Superior temporal gyrus (tissue), 1 donor: Measurements from ENCODE around the gene OR2A5.
"Not testable (repeated sequence)": the region's sequence is repeated elsewhere in the genome, so short reads cannot be mapped to it uniquely, and the experiment has no call there.

ENCODE experiments used
- DNase-seq: peaks from one replicate; pipeline ENCODE4 v3.0.0-alpha.2; 2016; ENCODE audit errors: extremely low spot score

Gene OR2A5, protein sequence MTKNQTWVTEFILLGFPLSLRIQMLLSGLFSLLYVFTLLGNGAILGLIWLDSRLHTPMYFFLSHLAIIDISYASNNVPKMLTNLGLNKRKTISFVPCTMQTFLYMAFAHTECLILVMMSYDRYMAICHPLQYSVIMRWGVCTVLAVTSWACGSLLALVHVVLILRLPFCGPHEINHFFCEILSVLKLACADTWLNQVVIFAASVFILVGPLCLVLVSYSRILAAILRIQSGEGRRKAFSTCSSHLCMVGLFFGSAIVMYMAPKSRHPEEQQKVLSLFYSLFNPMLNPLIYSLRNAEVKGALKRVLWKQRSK

DNA sequence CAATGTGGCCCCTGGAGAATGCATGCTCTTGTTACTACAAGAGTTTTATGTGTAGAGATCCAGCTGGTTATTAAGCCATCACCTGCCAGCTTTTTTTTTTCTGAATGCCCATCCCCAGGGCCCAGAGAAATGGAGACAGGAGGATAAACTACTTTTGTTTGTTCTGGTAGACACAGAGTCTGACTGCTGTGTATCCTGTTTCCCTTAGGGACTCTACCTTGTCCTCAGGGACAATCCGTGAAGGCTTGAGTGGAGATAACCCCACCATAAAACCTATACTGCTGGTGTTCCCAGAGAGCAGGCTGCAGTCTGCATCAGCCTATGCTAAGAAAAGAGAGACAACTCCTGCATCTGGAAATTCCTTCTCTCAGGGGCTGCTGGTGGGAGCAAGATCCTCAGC is at the start of gene OR2A5:
Gene OR2A5, plus strand, starts transcription at position 301 of the 400 bp plus-strand sequence. CDS start 1,454 bp downstream, outside the sequence.
- DNase-seq, result no peak

DNA sequence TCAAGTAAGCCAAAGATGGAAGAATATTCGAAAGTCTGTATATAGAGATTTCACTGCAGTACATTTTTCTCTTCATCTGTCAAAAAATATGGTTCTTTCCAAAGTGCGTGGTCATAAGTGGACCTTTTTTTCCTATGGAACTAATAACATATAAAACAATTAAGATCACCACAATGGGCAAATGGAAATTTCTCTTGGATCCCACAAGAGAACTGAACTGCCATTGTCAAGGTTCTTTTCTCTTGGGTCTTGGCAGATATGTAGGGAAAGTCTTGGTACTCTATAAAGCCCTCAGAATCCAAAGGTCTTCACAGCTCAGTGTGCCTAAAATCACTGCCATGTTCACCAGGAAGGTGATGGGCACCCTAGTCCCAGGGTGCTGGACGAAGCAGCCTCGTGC is 48.7 kb upstream of the OR2A5 start, which contains the start of gene OR6B1:
Gene OR6B1, plus strand, starts transcription at position 301 of the 400 bp plus-strand sequence. CDS start 3,677 bp downstream, outside the sequence.
- no peak for DNase-seq

DNA sequence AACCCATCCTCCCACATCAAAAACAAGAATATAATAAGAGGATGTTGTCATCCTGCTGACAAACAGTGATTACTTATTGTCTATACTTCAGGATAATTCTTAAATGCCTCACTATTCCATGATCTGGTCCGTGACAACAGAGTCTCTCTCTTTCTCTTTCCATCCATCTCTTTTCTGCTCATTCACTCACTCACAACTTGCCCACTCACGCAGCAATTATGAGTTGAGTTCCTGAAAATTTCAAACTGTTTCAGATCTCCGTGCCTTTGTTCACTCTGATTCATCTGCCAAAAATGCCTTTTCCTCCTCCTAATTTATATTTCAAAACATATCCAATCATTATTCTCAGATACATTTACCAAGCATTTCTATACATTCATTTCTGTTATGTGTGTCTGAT is 47.2 kb upstream of the OR2A5 start:
- DNase-seq, result no peak

DNA sequence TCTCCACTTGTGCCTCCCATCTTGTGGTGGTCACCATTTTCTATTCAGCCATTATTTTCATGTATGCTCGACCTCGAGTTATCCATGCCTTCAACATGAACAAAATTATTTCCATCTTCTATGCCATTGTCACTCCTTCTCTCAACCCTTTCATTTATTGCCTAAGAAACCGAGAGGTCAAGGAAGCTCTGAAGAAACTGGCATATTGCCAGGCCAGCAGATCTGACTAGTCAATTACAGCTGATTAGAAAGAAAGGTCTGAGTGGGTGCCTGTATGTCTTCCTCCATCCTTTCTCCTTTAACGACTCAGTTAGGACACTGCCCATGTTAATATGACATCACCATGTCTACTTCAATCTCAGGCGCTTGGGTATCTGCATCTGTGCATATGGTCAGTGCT is 44.0 kb upstream of the OR2A5 start:
- DNase-seq, result no peak

DNA sequence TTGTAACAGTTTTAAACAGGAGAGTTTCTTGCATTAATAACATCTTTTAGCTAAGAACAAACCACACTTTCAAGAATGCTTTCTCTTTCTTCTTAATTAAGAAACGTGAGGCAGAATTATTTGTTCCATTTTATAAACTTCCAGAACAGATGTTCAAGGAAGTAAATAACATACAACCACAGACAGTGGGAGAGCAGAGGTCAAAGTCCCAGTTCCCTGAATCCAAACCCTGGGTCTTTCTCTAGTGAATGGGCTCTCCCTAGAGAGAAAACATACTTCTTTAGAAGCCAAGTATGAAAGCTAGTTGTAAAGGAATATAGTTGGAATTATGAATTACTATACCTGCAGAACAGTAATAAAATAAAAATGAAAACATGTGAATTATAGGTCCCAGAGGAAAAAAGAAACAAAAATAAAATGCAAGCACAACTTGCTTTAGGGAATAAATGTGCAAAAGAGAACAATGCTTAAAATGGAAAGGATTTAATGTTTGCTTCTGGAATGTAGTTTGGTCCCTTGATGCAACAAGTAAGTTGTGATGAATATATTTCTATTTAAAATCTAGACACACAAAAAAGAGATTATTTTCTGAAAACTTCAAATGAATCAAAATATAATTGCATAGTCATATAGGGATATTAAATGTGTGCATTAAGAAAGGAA is 42.6 kb upstream of the OR2A5 start:
- no peak for DNase-seq

DNA sequence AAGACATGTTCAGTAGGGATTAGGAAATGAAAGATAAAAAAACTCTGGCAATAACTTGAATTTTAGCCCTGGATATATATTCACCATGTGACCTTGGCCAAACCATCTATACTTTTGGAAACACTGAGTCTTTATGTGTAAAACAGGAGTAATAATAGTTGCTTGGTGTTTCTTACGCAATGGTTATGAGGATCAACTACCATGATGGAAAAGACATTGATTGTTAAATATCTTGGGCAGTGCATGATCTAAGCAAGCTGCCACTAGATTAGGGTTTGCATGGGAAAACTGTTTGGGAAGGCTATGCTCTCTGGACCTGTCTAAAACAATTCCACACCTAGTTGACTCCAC is 42.1 kb upstream of the OR2A5 start:
- no peak for DNase-seq

DNA sequence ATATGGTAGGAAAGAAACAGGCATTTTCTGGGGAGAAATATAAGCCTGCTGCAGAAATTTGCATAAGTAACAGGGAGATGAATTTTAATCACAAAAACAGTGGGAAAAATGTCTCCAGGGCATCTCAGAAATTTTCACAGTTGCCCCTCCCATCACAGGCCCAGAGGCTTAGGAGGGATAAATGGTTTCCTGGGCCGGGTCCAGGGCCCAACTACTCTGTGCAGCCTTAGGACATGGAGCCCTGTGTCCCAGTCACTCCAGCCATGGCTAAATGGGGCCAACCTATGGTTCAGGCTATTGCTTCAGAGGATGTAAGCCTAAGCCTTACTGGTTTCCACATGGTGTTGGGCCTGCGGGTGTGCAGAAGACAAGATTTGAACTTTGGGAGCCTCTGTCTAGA is 39.4 kb upstream of the OR2A5 start:
- no peak for DNase-seq

DNA sequence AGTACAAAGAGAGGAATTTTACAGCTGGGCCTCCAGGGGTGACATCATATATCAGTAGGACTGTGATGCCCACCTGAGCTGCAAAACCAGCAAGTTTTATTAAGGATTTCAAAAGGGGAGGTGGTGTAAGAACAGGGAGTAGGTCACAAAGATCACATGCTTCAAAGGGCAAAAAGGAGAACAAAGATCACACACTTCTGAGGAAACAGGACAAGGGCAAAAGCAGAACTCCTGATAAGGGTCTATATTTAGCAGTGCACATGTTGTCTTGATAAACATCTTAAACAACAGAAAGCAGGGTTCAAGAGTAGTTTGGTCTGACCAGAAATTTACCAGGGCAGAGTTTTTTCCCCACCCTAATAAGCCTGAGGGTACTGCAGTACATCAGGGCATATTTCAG is 38.7 kb upstream of the OR2A5 start:
- not testable (repeated sequence) for DNase-seq

DNA sequence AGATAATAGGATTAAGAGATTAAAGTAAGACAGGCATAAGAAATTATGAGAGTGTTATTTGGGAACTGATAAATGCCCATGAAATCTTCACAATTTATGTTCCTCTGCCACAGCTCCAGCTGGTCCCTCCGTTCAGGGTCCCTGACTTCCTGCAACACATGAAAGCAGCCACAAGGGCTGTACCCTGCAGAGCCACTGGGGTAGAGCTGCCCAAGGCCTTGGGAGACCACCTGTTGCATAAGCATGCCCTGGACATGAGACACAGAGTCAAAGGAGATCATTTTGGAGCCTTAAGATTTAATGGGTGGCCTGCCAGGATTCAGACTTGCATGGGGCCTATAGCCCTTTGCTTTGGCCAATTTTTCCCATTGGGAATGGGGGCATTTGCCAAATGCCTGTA is 37.9 kb upstream of the OR2A5 start:
- not testable (repeated sequence) for DNase-seq

DNA sequence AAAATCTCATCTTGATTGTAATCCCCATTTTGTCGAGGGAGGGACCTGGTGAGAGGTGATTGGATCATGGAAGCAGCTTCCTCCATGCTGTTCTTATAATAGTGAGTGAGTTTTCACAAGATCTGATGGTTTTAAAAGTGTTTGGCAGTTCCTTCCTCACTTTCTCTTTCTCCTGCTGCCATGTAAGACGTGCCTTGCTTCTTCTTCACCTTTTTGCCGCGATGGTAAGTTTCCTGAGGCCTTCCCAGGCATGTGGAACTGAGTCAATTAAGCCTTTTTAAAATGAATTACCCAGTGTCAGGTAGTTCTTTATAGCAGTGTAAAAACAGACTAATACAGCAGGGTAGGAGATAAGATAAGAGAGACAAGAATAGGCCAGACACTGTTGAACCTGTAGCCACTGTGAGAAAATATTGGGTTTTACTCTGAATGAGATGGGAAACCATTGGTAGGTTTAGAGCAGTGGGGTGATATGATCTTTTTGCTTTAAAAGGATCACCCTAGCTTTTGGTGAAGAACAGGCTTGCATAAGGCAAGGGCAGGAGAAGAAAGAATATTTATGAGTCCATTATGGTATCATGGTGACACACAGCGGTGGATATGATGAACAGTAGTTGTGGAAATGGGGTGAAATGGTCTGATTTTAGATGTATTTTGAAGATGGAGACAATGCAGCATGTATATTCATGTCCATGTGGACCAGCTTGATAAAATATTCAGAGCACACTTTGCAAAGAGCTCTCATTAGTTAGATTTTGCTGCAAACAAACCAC is 37.1 kb upstream of the OR2A5 start:
- no peak for DNase-seq

DNA sequence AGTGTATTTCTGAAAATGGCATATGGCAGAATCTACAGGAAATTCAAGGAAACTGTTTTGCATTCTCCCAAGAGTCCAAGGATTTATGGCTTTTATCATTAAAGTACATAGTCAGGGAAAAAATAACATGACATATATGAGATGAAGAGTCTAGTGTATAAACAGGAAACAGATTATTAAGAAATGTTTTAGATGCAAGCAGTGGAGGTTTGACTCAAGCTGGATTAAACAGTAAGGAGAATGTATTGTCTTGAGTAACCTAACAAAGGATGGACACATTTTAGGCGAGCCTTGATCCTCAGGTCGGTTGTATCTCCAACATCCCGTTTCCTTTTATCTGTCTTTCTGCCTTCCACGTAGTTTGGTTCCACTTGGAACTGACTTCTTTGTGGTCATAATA is 30.7 kb upstream of the OR2A5 start:
- no peak for DNase-seq

DNA sequence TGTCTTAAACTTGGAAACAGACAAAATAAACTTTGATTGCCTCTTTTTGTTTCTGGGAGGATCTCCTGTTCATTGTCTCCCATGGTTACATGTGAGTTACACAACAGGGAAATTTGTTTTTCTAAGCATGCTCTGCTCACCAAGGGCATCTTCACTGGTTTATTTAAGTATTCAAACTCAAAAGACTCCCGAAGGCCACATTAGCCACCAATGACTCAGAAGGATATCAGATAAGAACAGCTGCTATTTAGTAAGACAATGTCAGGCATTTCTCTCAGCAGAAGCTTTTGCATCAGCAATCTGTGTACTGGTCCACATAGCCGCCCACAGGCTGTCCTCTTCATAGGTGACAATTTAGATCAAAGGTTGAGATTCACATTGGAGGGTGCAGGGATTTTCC is 29.3 kb upstream of the OR2A5 start:
- DNase-seq, result no peak

DNA sequence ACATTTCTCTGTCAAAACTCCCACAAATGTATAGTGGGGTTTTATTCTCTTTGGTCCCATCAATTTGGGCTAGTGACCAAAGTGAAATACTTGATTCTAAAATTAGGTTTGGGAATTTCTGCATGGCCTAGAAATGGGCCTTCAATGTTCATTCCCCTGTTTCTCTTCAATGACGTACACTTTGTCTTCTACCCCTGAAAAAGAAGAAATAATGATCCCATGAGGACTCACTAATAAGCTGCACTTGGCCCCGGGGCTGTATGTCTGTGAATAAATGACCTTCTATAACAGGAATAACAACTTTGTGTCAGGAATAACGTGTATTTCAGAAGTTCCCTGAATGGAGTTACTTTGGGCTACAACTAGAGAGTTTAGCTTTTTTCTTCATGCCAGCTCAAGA is 28.4 kb upstream of the OR2A5 start:
- no peak for DNase-seq

DNA sequence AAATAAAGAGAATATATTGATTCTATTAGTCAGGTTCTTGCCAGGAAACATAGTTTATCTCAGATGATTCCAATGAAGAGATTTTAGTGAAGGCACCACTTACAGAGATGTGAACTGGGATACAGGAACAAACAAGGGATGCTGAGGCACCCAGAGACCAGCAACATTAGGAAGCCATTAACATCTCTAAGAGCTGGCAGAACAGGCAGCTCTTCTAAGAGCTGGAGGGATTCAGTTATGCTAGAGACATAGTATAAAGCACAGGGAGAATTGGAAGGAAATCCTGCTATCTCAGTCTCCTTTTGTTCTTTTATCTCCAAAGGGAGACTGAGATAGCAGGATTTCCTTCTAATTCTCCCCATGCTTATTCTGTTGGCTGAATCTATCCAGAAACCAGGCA is 26.6 kb upstream of the OR2A5 start:
- DNase-seq, result no peak

DNA sequence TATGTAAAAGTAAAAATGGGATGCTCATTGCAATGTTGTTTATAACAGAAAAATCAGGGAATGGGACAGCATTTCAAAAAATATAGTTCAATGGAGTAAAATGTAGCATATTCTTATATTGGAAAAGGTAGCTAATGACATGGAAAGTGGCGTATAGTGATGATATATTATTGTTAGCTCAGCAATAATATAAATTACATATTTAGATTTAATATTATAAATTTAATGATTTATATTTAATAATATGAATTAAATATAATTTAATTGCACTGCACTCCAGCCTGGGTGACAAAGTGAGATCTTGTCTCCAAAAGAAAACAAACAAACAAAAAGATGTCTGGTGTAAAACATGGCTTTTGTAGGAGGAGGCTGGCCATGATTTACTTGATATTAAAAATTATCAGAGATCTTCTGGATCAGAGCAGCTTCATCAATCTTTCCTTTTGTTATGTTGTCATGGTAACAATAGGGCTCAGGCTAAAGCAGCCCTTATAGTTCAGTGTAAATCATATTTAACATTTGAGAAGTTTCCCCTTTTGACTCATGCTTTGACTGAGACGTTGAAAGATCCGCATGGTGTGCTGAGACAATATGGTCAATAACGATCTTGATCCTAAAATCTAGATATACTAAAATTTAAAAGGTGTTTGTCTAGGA is 25.4 kb upstream of the OR2A5 start:
- DNase-seq, result no peak

DNA sequence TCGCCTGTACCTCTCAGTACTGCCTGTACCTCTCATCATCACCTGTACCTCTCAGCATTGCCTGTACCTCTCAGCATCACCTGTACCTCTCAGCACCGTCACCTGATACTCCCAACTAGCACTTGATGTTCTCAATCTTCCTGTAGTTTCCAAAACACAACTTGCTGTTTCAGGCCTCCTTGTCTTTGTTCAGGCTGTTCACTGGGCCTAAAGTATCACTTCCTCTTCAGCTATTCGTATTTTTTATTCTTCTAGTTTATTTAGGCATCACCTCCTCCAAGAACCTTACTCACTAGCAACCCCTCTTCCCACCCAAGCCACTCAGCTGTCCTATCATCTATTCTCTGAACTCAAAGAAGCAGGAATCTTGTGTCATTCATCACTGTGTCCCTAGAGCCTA is 24.5 kb upstream of the OR2A5 start:
- no peak for DNase-seq

DNA sequence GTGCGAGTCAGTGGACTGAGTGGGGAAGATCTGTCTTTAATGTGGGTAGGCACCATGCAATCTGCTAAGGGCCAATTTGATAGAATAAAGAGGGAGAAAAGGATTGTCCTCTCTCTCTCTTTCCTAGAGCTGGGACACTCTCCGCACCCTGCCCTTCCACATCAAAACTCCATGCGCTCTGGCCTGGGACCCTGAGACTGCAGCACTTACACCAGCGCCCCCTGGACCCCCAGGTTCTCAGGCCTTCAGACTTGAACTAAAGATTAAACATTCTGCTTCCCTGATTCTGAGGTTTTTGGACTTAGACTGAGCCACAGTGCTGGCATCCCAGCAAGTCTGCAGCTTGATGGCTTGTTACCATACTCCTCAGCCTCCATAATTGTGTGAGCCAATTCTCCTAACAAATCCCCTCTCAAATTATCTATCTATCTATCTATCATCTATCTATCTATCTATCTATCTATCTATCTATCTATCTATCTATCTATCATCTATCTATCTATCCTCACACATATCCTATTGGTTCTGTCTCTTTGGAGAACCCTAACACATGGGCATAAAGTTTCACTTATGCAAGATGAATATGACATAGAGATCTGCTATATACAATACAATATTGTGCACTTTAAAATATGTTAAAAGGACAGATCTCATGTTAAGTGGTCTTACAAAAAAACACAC is 22.4 kb upstream of the OR2A5 start:
- DNase-seq, result no peak

DNA sequence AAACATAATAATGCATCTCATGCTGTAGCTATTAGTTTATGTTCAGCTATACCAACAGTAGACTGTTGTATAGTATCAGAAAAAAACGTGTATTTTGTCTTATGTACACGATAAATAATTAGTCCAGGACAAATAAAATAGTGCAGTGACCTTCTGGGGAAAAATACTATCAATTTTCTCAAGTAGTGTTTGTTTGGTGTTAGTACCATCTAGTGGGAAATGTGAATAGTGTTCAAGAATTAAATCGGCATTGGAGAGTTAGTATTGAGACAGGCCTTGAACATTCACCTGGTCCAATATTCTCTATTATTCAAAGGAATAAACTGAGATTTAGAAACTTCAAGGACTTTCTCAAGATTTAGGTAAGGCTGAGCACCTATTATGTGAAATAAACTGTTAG is 21.7 kb upstream of the OR2A5 start:
- DNase-seq, result peak; percentile 77

DNA sequence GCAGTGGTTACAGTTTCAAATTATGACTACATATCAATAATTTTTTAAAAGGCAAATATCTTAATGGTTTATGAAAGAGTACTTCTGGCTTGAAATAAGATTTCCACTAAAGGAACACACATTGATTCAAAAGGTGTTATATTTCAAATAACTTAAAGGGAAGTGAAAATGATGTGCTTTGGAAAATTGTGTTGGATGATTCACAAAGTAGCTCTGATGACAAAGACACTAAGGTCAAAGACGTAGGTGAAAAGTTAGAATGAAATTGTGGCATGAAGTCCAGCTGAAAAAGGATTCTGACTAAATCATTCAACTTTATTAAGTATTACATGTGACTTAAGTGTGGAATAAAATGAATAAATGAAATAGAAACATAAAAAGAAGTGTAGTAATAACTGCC is 20.8 kb upstream of the OR2A5 start:
- no peak for DNase-seq

DNA sequence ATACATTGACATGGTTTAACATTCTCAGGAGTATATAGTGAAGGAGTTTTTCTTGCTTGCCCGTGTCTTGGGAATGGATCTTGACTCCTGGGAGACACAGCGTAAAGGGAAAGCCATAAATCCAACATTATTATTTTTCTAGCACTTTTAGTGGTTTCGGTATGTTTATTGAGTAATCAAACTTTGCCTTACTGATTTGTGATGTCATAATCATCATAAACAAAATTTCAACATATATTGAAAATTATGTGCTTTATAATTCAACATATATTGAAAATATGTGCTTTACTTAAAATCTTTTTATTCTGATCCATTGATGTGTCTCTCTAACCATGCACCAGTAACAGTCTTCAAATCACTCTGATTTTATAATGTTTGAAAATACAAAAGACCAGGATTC is 20.2 kb upstream of the OR2A5 start:
- DNase-seq, result no peak

DNA sequence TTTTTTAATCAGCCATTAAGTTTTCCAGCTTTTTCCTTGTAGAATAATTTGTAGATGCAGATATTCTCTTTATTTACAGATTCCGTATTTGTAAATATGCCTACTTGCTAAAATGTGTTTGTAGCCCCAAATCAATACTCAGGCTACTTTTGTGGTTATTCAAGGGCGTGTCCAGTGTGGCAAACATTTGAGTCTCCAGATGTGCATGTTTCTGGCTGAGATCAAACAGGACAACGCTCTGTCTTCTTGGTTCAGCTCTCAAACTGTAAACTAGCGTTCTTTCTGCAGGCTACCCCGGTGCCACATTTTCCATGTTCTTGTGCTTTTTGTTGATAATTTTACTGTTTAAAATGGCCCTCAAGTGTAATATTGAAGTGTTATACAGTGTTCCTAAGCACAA is 16.2 kb upstream of the OR2A5 start:
- DNase-seq, result no peak
